Keratinocyte (primary cell): ENCODE results near the gene CLEC18C. TPM values are rescaled to one million over a fixed set of nuclear protein-coding genes. Genes with fewer than 3 reads are reported as not detected.
"Not testable (repeated sequence)": the region's sequence is repeated elsewhere in the genome, so short reads cannot be mapped to it uniquely, and the experiment has no call there.

Experiments
- DNase-seq: peaks from one replicate; pipeline ENCODE4 v3.0.0-alpha.2; 2011; ENCODE audit warnings: low read depth, missing footprints, low spot score
- FAIRE-seq: peaks from 2 replicates; lab custom pipeline; 2011; peaks lifted over from hg19 to GRCh38; lab: Jason Lieb, UNC
- H2AFZ ChIP-seq: 2 replicates; pipeline ENCODE4 v1.6.0; 2012; ENCODE audit warnings: low read length, control low read depth, inconsistent platforms; ENCODE audit not compliant: control insufficient read depth
- H3K27ac ChIP-seq: 2 replicates; pipeline ENCODE4 v1.5.1; 2011; ENCODE audit warnings: low read length; ENCODE audit not compliant: control insufficient read depth, insufficient read depth
- H3K27me3 ChIP-seq: 3 replicates; pipeline ENCODE4 v1.6.0; 2011; ENCODE audit warnings: low read length; ENCODE audit not compliant: control insufficient read depth, insufficient read depth; ENCODE audit errors: extremely low read depth
- H3K36me3 ChIP-seq, 2 experiments: 2 replicates in 1 of 2; 3 replicates in 1 of 2; pipeline ENCODE4 v1.5.1; 2011; ENCODE audit warnings: low read length in 2 of 2, mild to moderate bottlenecking in 1 of 2; ENCODE audit not compliant: control insufficient read depth in 2 of 2, insufficient read depth in 2 of 2; ENCODE audit errors: extremely low read depth in 1 of 2
- H3K4me1 ChIP-seq: 3 replicates; pipeline ENCODE4 v1.5.1; 2011; ENCODE audit warnings: low read length; ENCODE audit not compliant: control insufficient read depth, insufficient read depth; ENCODE audit errors: extremely low read depth
- H3K4me2 ChIP-seq: 3 replicates; pipeline ENCODE4 v1.6.0; 2011; ENCODE audit warnings: low read depth, low read length; ENCODE audit not compliant: control insufficient read depth, insufficient read depth; ENCODE audit errors: extremely low read depth
- H3K4me3 ChIP-seq, 3 experiments: fragments of 200-600 bp in 1 of 3; sonication (generic) in 1 of 3; 2 replicates in 2 of 3; 3 replicates in 1 of 3; pipeline ENCODE4 v1.5.1; 2011 to 2016; ENCODE audit warnings: low read length in 3 of 3, mild to moderate bottlenecking in 3 of 3, control low read depth in 2 of 3, inconsistent platforms in 1 of 3, low read depth in 1 of 3, mixed read lengths in 1 of 3, mixed run types in 1 of 3, moderate library complexity in 1 of 3; ENCODE audit not compliant: control insufficient read depth in 2 of 3, insufficient read depth in 2 of 3; ENCODE audit errors: extremely low read depth in 1 of 3
- H3K79me2 ChIP-seq: 2 replicates; pipeline ENCODE4 v1.6.0; 2012; ENCODE audit warnings: low read length; ENCODE audit not compliant: control insufficient read depth, insufficient read depth
- H3K9ac ChIP-seq: 3 replicates; pipeline ENCODE4 v1.6.0; 2011; ENCODE audit warnings: low read length; ENCODE audit not compliant: control insufficient read depth, insufficient read depth; ENCODE audit errors: extremely low read depth
- H3K9me1 ChIP-seq: 3 replicates; pipeline ENCODE4 v1.6.0; 2011; ENCODE audit warnings: low read length; ENCODE audit not compliant: control insufficient read depth, insufficient read depth; ENCODE audit errors: extremely low read depth
- H3K9me3 ChIP-seq: 2 replicates; pipeline ENCODE4 v1.5.1; 2012; ENCODE audit warnings: low read depth, low read length; ENCODE audit not compliant: control insufficient read depth
- H4K20me1 ChIP-seq: 3 replicates; pipeline ENCODE4 v1.6.0; 2011; ENCODE audit warnings: low read length; ENCODE audit not compliant: control insufficient read depth, insufficient read depth; ENCODE audit errors: extremely low read depth
- dilution Hi-C: fragments of 300-500 bp; cut with MboI; formaldehyde crosslinking; loops from one replicate; pipeline ENCODE4 v1.7.0; 2020; ENCODE audit warnings: low sequenced_read_pairs; ENCODE audit not compliant: extremely low pct_ligation_motif_present
- polyA minus RNA-seq, 3 experiments: library from RNA; depleted of rRNA, polyadenylated mRNA; stranded (reverse); fragments of >200 nt; gene quantifications; 1 replicate in 1 of 3; 2 replicates in 1 of 3; 3 replicates in 1 of 3; pipeline ENCODE4 v1.2.3, GENCODE V29; 2011
- polyA plus RNA-seq, 5 experiments: library from polyadenylated mRNA; depleted of rRNA in 3 of 5; stranded (reverse) in 3 of 5; stranded (forward) in 1 of 5; unstranded in 1 of 5; fragments of >200 nt; gene quantifications; 1 replicate in 1 of 5; 2 replicates in 3 of 5; 3 replicates in 1 of 5; pipeline versions ENCODE4 v1.2.1 to v1.2.3, GENCODE V29; 2011 to 2012; ENCODE audit warnings: missing spikeins in 2 of 5, low read depth in 1 of 5, low replicate concordance in 1 of 5

Gene CLEC18C
- polyA plus RNA-seq (not detected in 3 replicates), polyA minus RNA-seq (0.45 to 0.56 TPM in 2 of 3 replicates, not detected in the other)
- not detected for polyA plus RNA-seq (2011; ENCODE audit: low read depth)
- not detected in 2 replicates for polyA plus RNA-seq (2011; cell fraction: cytosol; rRNA removed)
- 0.13 and 0.64 TPM in 2 replicates for polyA plus RNA-seq (2011; cell fraction: nucleus; rRNA removed)
- 0.21 TPM in 1 of 2 replicates, not detected in the other for polyA plus RNA-seq (2012; ENCODE audit: low replicate concordance)
- not detected for polyA minus RNA-seq (2011; cell fraction: cytosol; rRNA and poly(A)+ RNA removed)
- 0.63 TPM in 1 of 2 replicates, not detected in the other for polyA minus RNA-seq (2011; cell fraction: nucleus; rRNA and poly(A)+ RNA removed)

- FAIRE-seq, dilution Hi-C loops, H3K36me3 ChIP-seq: not testable (repeated sequence)
Measured at GRCh38 chr16:70173212-70173837, at the start of gene CLEC18C. TSS of gene CLEC18C (plus strand) at chr16:70173787. CDS start at chr16:70174279, 492 bp downstream.

GRCh38 chr16:70123822-70124221, 49.8 kb upstream of the CLEC18C start:
- FAIRE-seq, H3K9ac ChIP-seq, H2AFZ ChIP-seq, H3K9me3 ChIP-seq, DNase-seq, H3K36me3 ChIP-seq, H3K79me2 ChIP-seq, H3K4me3 ChIP-seq, H3K4me2 ChIP-seq, H3K4me1 ChIP-seq, H4K20me1 ChIP-seq, H3K27ac ChIP-seq, dilution Hi-C loops, H3K9me1 ChIP-seq, H3K27me3 ChIP-seq: not testable (repeated sequence)

More at GRCh38 chr16:70173212-70173837, at the start of gene CLEC18C:
- H3K27ac ChIP-seq, H3K79me2 ChIP-seq, H4K20me1 ChIP-seq, H3K9me1 ChIP-seq, H3K4me3 ChIP-seq, H3K27me3 ChIP-seq, H3K4me1 ChIP-seq, DNase-seq, H3K9me3 ChIP-seq, H2AFZ ChIP-seq, H3K4me2 ChIP-seq, H3K9ac ChIP-seq: not testable (repeated sequence)

GRCh38 chr16:70126226-70126625, 47.4 kb upstream of the CLEC18C start:
- H3K9me3 ChIP-seq, H3K9me1 ChIP-seq, H3K4me2 ChIP-seq, H4K20me1 ChIP-seq, H3K9ac ChIP-seq, H2AFZ ChIP-seq, H3K27me3 ChIP-seq, H3K36me3 ChIP-seq, H3K79me2 ChIP-seq, DNase-seq, dilution Hi-C loops, FAIRE-seq, H3K4me1 ChIP-seq, H3K4me3 ChIP-seq, H3K27ac ChIP-seq: not testable (repeated sequence)

- H3K27ac ChIP-seq, H3K4me3 ChIP-seq, DNase-seq, H4K20me1 ChIP-seq, H3K9ac ChIP-seq, H3K4me2 ChIP-seq, H3K27me3 ChIP-seq, dilution Hi-C loops, H2AFZ ChIP-seq, H3K9me3 ChIP-seq, H3K9me1 ChIP-seq, FAIRE-seq, H3K36me3 ChIP-seq, H3K4me1 ChIP-seq, H3K79me2 ChIP-seq: not testable (repeated sequence)
Measured at GRCh38 chr16:70127706-70128105, 45.9 kb upstream of the CLEC18C start.

- H3K9ac ChIP-seq, H3K4me2 ChIP-seq, H3K27ac ChIP-seq, H3K27me3 ChIP-seq, dilution Hi-C loops, FAIRE-seq, H3K4me3 ChIP-seq, H3K9me3 ChIP-seq, DNase-seq, H2AFZ ChIP-seq, H3K9me1 ChIP-seq, H3K4me1 ChIP-seq, H3K36me3 ChIP-seq, H3K79me2 ChIP-seq, H4K20me1 ChIP-seq: not testable (repeated sequence)
Measured at GRCh38 chr16:70128844-70129243, 44.7 kb upstream of the CLEC18C start.
